A204.1 (cell line): ENCODE data around the gene FARS2.

Experiments
- FAIRE-seq: peaks from 2 replicates; lab custom pipeline; 2012; peaks lifted over from hg19 to GRCh38; lab: Jason Lieb, UNC

FARS2 gene

GRCh38 chr6:5587648-5588047 is 326.3 kb downstream of the FARS2 start:
- no peak for FAIRE-seq

DNA sequence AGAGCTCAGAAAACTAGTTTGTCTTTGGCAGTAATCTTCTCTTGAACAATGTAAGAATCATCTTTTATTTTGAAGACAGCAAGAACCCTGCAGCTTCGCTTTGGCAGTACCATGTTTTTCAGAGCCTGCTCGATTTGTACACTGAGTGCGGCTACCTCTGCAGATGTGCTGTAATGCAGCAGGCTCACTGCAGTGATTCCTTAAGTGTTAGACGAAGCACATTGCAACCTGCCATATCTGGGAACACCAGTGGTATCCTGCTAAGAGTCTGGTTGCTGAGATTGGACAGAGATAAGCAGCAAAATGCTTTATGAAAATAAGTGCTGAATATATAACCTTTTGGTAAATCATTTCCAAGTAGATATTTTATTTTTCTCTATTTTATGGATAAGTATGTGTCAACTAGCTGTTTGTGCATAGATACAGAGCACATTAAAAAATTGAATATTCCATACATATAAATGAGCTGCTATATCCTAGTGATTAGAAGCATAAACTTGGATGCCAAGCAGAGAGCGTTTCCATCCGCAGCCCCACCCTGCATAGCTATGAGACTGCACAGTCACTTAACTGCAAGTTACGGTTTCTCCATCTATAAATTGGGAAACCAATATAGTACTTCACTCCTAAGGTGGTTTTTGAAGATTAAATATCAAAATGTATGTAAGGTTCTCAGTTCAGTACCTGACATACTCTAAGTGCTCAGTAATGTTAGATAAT is 328.3 kb downstream of the FARS2 start:
- no peak for FAIRE-seq

DNA sequence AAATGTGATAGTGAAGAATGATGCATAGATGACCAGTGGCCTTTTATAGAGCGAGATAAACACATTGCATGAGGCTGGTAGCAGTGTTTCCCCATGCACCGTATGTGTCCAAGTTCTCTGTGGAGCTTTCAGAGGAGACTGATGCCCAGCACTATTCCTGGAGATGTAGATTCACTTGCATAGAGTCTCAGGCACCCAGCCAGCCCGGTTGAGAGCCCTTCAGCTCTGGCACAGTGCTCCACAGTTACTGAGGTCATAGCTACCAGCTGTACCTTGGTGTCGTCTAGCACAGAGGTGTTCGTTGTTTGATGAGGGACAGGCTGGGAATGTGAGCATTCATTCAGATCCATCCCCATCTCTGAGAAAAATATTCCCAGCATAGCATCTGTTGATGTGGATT is 328.9 kb downstream of the FARS2 start:
- FAIRE-seq, result no peak

DNA sequence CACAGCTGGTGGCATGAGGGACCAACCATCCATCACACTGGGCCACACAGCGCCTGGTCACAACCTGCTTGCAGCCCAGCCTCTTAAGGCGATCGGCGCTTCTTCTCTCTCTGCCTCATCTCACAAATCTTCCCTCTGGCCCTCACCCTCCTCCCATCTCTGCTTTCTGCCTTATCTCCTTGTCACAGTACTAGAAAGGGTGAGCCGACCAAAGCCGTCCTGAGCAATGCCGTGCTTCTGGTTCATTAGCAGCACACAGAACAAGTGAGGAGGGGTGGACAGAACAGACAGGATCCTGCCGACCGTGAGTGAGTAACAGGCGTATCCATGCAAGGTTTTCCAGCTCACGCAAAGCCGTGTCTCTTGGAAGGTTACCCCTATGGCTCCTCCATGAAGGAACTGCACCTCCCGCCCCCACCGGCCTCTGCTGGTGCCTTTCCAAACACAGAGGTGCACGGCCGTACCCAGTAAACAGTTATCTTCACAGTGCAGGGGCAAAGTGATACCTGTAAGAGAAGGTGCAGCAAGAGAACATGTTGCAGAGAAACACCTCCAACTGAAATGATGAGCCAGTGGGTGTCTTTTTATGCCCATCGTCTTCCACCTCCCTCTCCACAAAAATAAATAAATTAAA is 331.7 kb downstream of the FARS2 start:
- FAIRE-seq, result no peak

GRCh38 chr6:5595184-5595583 is 333.9 kb downstream of the FARS2 start:
- FAIRE-seq, result no peak

- FAIRE-seq, result no peak
Observed at GRCh38 chr6:5597413-5597812, 336.1 kb downstream of the FARS2 start.

DNA sequence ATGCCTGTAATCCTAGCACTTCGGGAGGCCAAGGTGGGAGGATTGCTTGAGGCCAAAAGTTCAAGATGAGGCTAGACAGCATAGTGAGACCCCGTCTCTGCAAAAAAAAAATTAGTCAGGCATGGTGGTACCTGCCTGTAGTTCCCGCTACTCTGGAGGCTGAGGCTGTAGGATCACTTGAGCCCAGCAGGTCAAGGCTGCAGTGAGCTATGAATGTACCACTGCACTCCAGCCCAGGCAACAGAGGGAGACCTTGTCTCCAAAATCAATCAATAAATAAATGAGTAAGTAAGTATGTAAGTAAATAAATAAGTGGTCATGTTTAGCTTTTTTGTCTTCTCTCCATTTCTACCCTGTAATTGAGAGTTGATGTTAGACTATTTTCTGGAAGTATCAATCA is 336.8 kb downstream of the FARS2 start:
- FAIRE-seq, result no peak

- no peak for FAIRE-seq
Observed at GRCh38 chr6:5599127-5599526, 337.8 kb downstream of the FARS2 start.

GRCh38 chr6:5605937-5606336 is 344.6 kb downstream of the FARS2 start:
- no peak for FAIRE-seq

GRCh38 chr6:5606546-5606945 is 345.2 kb downstream of the FARS2 start:
- FAIRE-seq, result no peak

- FAIRE-seq, result no peak
Observed at GRCh38 chr6:5610640-5611039, 349.3 kb downstream of the FARS2 start.

GRCh38 chr6:5617179-5617578 is 355.9 kb downstream of the FARS2 start:
- no peak for FAIRE-seq

- no peak for FAIRE-seq
Observed at GRCh38 chr6:5619249-5619648, 357.9 kb downstream of the FARS2 start.

DNA sequence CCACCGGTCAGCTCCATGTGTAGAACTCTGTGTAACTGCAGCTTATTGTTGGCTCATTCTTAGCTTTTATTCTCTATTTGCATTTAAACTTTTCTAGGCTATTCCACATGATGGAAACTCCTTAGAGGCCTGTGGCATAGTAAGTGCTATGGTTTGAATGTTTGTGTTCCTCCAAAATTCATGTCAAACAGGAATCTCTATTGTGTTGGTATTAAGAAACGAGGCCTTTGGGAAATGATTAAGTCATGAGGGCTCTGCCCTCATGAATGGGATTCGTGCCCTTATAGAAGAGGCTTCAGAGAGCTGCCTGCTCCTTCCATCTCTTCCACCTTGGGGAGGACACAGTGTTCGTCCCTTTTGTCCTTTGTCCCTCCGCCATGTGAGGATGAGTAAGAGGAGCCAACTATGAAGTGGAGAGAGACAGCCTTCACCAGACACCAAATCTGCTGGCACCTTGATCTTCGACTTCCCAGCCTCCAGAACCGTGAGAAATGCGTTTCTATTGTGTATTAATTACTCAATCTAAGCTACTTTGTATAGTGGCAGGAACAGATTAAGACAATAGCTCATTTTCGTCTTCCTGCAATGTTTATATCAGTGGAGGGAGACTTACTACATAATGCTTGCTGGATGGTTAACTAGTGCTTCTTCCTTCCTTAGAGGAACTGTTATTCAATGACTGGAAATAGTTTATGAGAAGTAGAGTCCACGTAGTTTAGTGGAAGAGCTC is 361.1 kb downstream of the FARS2 start:
- FAIRE-seq, result no peak

GRCh38 chr6:5623769-5624168 is 362.5 kb downstream of the FARS2 start:
- FAIRE-seq, result no peak

DNA sequence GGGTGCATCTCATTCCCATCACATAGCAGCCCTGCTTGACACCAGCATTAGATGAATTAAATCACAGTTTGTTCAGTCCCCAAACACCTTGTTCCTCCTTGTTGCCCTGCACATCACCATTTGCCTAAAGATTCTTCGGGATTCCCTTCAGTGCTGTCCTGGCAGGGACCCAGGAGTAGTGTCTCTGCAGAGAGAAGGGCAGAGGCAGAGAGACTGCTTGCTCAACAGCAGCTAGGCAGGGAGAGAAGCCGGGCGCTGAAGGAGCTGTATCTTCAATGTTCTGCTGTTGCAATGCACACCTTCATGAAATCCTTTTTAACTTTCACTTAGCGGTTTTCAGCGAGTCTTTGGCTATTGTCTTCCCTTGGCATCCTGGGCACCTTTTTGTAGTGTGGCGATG is 362.9 kb downstream of the FARS2 start:
- FAIRE-seq, result no peak

- FAIRE-seq, result no peak
Observed at GRCh38 chr6:5626727-5627426, 365.6 kb downstream of the FARS2 start.

DNA sequence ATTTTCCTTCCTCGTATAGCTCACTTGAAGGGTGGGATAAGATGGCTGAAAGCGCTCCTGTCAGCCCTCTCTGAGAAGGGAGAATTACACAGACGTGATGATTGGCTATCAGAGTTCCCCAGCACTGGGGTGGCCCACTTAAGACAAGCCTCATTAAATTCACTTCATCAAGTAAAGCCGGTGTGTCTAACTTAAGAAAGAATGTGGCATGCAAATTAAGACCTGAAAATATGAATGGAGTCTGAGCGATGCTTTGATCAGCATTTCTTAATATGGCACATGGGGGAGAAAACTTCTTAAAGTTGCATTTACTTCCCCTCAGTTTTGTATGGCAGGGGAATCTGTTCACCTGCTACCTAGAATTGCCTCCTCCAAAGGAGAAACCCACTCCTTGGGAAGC is 369.3 kb downstream of the FARS2 start:
- FAIRE-seq, result no peak

DNA sequence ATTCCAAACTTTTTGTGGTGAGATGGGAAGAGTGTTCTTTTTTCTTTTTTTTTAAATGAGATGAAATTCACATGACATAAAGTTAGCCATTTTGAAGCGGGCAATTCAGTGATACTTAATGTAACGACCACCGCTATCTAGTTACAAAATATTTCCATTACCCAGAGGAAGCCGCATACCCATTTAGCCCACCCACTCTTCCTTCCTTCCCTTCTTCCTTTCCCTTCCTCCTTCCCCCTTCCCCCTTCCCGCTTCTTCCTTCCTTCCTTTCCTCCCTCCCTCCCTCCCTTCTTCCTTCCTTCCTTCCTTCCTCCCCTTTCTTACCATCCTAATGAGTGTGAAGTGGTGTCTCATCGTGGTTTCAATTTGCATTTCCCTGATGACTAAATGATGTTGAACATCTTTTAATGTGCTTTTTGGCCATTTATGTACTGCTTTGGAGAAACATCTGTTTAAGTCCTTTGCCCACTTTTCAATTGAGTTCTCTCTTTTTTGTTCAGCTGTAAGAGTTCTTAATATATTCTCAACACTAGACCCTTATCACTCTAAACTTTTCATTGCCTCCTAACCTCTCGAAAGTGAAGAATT is 371.1 kb downstream of the FARS2 start:
- FAIRE-seq, result no peak

GRCh38 chr6:5634525-5634924 is 373.2 kb downstream of the FARS2 start:
- FAIRE-seq, result no peak

DNA sequence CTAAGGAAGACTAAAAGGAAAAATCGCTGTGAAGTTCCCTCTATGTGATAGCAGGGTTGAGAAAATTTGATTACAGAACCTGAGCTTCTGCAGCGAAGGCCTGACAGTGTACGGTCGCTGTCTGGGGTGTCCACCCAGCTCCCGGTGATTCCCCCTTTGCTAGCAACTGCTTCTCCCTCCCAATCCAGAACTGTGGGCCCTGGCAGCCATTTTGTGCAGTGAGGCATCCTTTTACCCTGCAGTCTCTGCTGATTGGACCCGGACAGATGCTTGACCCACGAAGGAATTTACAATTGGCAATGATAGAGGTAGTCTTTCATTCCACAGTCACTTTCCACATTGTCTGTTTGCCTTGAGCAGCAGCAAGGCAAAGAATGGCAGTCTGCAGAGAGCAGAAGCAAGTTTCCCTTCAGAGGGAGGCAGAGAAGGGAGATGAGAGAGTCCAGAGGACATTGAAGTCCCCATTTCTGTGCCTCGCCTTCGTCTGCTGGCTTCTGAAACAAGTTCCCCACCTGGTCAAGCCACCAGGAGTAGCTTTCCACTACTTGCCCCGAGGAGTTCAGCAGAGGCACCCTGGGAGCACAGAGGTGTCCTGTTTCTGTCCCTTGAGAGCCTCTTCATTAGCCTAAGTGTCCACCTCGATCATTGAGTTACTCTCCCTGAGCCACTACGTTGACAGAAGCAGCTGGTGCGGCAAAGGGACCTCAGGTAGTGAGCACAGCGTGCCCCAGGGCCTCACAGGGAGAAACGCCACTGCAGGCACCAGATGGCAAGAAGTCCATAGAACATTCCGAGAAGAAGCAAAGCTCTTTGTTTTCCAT is 375.1 kb downstream of the FARS2 start:
- no peak for FAIRE-seq

DNA sequence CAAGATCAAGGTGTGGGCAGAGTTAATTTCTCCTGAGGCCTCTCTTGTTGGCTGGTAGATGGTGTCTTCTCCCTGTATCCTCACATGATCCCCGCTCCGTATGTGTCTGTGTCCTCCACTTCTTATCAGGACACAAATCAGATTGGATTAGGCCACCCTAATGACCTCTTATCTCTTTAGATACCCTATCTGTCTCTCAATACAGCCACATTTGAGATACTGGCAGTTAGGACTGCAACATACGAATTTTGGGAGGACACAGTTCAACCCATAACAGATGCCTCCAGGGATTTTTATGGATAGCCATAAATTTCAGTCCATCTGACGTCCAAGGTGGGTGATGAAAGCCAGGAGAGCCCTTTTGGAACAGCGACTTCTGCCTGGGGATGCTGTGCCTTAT is 376.4 kb downstream of the FARS2 start:
- FAIRE-seq, result no peak
